Measurements from ENCODE around the gene TCERG1L.

TCERG1L gene

DNA sequence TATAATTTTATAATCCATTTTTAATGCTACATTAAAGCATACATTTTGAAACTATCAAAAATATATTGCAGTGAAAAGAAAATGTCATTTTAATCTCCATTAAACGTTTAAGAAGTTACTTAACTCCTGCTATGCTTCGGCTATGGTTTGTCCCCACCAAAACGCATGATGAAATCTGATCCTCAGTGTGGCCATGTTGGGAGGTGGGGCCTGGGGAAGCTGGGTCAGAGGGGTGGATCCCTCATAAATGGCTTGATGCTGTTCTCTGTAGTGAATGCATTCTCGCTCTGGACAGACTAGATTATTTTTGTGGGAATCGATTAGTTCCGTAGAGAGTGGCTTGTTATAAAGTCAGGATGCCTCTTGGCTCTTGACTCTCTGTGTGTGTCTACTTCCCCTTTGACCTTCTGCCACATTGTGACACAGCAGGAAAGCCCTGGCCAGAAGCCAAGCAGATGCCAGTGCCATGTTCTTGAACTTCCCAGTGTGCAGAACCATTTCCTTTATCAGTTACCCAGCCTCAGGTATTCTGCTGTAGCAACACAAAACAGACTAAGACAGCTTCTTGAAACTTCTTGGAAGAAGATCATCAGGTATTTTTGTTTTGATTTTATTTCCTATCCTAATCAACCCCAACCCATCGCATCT lies 77.8 kb downstream of the TCERG1L start:
- peak in 1 of 2 experiments; percentile 3 for DNase-seq (ENCODE audit: low read depth in 1 of 2, low spot score in 1 of 2)
- in situ Hi-C loops (cut with HindIII; ENCODE audit: low pct_unique_long_range_greater_than_20kb, low sequenced_read_pairs), result no loop called here
- TF ChIP-seq JUND (IDR thresholded peaks at IDR 0.05; ENCODE audit: low read depth), result no peak

DNA sequence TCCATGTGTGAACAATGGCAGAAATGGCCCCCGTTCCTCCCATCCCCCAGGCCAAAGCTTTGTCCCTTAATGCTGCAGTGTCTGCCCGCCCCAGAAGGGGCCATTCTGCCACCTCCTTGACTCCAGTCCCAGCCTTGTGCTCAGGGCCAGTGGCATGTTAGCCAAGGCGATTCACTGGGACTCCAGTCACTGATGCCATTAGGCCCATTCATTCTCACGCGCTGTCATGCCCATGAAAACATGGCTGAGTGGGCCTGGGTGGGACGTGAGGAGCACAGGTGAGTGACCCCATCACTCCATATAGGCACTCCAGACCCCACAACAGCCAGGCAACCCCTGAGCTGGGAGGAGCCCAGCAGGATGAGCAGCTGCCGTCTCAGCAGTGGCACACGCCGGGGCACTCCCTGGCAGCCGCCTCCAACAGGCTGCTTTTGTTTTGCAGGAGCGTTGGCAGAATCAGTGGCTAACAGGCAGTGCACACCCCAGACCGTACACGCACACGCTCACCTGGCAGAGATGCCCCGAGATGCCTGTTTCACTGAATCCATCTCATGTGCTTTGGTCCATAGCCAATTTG lies 79.5 kb downstream of the TCERG1L start:
- TF ChIP-seq JUND (IDR thresholded peaks at IDR 0.05; ENCODE audit: low read depth), result no peak
- in situ Hi-C loops (cut with HindIII; ENCODE audit: low pct_unique_long_range_greater_than_20kb, low sequenced_read_pairs), result no loop called here
- DNase-seq (ENCODE audit: low read depth in 1 of 2, low spot score in 1 of 2), result no peak

DNA sequence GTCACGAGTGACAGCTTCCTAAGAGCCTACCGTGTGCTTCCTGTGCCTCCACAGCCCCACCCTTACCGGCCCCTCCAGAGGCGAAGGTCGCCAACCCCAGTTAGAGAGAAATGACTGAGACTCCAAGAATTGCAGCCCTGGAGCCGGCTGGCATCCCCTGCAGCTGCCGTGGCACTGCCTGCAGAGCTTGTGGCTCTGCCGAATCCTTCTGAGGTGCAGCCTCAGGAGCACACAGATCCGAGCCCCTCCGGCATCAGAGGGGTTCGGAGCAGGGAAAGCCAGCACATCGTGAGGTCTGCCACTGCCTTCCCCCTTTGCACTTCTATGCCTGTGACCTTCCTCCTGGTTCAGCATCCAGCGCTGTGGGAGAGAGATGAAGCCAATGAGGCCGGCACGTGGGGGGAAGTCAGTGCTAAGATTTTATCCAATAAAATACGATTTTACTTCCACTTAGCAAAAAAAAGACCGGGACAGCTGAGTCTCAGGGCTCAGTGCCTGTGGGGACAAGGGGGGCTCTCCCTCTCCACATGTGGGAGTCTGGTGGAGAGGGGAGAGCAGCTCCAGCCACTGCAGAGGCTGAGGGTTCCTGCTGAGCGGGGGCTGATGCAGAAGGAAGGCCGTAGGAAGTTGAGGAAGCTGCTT lies 80.1 kb downstream of the TCERG1L start:
- in situ Hi-C loops (cut with HindIII; ENCODE audit: low pct_unique_long_range_greater_than_20kb, low sequenced_read_pairs), result no loop called here

DNA sequence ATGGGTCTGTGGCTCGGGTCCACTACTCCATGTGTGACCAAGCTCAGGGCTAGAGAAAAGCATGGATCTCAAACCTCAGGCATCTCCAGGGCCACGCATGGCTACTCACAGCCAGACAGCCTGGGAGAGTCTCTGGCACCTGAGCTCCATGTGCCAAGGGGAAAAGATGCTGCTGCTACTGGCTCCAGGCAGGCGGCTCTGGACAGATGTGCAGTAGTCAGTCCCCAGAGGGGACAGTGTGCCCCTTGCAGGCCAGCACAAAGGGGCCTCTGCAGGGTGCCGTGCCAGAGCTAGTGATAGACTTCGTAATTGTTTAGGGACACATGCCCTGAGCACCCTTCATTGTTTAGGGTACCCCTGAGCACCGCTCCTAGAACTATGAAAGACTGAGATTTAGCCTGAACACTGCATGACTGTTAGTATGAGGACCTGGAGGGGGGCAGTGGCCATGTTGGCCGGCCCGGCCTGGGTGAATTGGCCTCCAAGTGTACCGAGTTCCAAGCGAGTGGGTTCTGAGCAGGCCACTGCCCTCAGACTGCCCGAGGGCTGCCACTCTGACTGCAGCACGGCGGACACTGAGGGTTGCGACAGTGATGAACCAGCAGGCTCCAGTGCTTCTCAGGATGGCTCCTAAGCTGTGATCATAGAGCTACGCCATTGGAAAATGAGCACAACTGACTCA lies 80.7 kb downstream of the TCERG1L start:
- TF ChIP-seq JUND (IDR thresholded peaks at IDR 0.05; ENCODE audit: low read depth), result no peak

More for the DNA sequence above, 80.1 kb downstream of the TCERG1L start:
- no peak for TF ChIP-seq JUND (IDR thresholded peaks at IDR 0.05; ENCODE audit: low read depth)
- no peak for DNase-seq (ENCODE audit: low read depth in 1 of 2, low spot score in 1 of 2)

DNA sequence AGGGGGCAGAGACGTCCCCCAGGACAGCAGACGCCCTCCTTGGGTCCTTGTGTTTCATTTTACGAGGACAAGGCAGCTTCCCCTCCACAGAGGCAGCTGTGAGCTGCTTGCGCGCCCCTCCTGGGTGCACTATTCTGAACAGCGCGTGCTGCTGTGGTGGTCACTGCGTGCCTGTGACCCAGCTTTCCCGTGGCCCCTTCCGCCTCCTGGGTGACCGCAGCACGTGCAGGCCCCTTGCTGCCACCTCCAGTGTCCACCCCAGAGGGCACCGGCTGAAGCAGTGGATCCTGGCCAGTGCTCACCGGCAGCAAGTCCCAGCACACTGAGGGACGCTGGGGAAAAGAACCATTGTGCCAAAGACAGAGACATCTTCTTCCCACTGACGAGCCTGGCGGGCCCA lies 81.4 kb downstream of the TCERG1L start:
- in situ Hi-C loops (cut with HindIII; ENCODE audit: low pct_unique_long_range_greater_than_20kb, low sequenced_read_pairs), result no loop called here
- DNase-seq (ENCODE audit: low read depth in 1 of 2, low spot score in 1 of 2), result no peak
- TF ChIP-seq JUND (IDR thresholded peaks at IDR 0.05; ENCODE audit: low read depth), result no peak

More for the DNA sequence above, 80.7 kb downstream of the TCERG1L start:
- in situ Hi-C loops (cut with HindIII; ENCODE audit: low pct_unique_long_range_greater_than_20kb, low sequenced_read_pairs), result no loop called here
- DNase-seq (ENCODE audit: low read depth in 1 of 2, low spot score in 1 of 2), result no peak

DNA sequence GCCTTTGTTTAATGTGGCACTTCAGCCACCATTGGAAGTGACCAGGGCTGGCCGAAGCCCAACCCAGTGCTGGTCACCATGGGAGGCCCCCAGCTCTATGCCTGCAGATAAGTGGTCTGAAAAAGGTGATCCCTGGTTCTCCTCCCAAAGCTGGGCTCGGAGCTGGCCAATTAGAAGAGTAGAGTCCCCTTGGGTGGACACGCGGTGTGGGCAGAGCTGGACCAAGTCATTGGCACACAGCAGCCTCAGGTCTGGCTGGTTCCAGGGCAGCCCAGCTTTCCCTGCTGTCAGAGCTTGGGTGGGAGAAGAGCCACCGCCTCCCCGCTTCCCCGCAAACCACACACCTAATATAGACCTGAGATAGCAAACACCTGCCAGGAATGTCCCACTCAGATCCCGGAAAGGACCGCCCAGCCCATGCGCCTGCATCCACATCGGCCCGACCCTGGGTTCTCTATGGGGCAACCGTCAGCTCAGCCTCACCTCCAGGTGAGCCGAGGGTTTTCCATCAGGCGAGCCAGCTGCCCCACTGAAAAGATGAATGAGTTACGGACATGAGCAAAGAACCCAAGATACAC lies 84.3 kb downstream of the TCERG1L start:
- no peak for TF ChIP-seq JUND (IDR thresholded peaks at IDR 0.05; ENCODE audit: low read depth)
- no peak for DNase-seq (ENCODE audit: low read depth in 1 of 2, low spot score in 1 of 2)
- in situ Hi-C loops (cut with HindIII; ENCODE audit: low pct_unique_long_range_greater_than_20kb, low sequenced_read_pairs), result no loop called here

DNA sequence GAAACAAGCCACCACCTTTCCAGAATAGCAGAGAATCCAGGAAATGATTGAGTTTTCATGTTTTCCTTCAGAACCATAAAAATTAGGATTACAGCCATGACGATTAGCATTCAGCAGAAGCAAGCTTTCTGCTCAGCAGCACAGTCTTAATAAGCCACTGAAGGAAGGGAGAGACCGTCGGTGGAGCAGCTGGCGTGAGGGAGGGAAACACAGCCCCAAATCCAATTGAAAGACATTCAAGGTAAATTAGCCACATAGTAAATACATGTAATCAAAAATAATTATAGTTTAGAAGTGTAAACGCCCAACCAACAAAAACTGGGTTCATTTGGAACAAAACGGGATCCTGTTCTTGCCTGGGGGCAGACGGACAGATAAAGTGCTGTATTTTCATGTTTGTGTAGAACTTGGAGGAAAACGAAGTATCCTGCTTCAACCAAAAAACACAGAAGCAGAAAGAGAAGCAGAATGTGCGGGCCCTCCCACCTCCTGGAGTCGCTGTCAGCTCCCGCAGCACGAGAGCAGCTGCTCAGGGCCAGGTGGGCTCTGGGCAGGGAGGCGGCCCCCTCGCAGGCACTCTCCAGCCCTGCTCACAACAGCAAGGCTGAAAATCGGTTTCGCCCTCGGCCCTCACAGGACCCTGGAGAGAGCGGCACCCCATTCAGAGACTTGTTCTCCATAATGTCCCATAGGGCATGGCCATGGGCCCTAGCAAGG lies 84.9 kb downstream of the TCERG1L start:
- no peak for TF ChIP-seq JUND (IDR thresholded peaks at IDR 0.05; ENCODE audit: low read depth)
- in situ Hi-C loops (cut with HindIII; ENCODE audit: low pct_unique_long_range_greater_than_20kb, low sequenced_read_pairs), result no loop called here
- no peak for DNase-seq (ENCODE audit: low read depth in 1 of 2, low spot score in 1 of 2)

DNA sequence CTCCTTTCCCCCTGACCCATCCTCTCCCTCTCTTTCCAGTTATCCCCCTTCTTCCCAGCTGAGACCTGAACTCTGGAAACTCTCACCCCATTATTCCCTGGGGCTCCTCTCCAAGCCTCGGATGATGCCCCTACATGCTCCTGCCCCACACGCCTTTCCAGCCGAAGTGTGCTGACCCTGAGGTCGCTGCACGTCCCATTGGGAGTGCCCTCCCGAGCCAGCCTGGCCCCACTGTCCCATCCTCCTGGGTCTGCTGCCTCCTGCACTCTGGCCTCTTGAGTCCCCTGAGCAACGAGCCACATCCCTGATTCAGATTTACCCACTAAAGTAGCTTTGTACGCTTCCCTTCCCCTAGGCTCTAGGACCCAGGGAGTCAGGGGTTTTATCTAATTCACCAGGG lies 87.4 kb downstream of the TCERG1L start:
- TF ChIP-seq JUND (IDR thresholded peaks at IDR 0.05; ENCODE audit: low read depth), result no peak
- no peak for DNase-seq (ENCODE audit: low read depth in 1 of 2, low spot score in 1 of 2)
- in situ Hi-C loops (cut with HindIII; ENCODE audit: low pct_unique_long_range_greater_than_20kb, low sequenced_read_pairs), result no loop called here

DNA sequence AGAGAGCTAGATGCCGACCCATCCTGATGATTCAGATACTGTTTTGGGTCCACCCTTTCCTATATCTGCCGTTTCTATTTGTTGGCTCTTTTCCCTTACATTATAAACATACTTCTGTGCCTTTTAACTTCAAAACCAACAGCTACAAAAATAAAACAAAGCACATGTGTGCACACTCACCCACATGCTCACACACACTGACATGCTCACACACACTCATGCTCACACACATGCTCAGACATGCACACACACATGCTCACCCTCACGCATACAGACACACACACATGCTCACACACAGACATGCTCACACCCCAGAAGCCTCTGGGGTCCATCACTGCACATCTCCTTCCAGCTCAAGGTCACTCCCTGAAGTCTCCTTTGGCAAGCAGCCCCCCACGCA lies 88.1 kb downstream of the TCERG1L start:
- no peak for DNase-seq (ENCODE audit: low read depth in 1 of 2, low spot score in 1 of 2)
- in situ Hi-C loops (cut with HindIII; ENCODE audit: low pct_unique_long_range_greater_than_20kb, low sequenced_read_pairs), result no loop called here
- no peak for TF ChIP-seq JUND (IDR thresholded peaks at IDR 0.05; ENCODE audit: low read depth)

DNA sequence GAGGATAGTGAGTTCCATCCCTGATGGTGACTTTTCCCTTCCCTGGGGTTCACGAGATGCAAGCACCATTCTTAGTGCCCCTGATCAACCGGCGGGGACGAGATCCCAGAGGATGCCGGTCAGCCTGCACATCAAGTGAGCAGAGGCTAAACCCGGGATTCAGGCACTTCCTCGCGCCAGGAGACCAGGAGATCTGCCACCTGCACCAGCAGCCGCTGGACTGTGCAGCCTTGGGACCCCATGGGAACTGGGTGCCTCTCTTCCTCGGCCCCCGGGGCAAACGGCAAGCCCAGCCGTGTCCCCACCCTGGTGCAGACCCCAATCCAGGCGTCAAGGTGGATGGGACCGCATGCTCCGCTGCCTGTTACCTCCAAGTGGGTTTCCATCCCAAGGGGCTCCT lies 88.5 kb downstream of the TCERG1L start:
- no peak for DNase-seq (ENCODE audit: low read depth in 1 of 2, low spot score in 1 of 2)
- no peak for TF ChIP-seq JUND (IDR thresholded peaks at IDR 0.05; ENCODE audit: low read depth)
- in situ Hi-C loops (cut with HindIII; ENCODE audit: low pct_unique_long_range_greater_than_20kb, low sequenced_read_pairs), result no loop called here

DNA sequence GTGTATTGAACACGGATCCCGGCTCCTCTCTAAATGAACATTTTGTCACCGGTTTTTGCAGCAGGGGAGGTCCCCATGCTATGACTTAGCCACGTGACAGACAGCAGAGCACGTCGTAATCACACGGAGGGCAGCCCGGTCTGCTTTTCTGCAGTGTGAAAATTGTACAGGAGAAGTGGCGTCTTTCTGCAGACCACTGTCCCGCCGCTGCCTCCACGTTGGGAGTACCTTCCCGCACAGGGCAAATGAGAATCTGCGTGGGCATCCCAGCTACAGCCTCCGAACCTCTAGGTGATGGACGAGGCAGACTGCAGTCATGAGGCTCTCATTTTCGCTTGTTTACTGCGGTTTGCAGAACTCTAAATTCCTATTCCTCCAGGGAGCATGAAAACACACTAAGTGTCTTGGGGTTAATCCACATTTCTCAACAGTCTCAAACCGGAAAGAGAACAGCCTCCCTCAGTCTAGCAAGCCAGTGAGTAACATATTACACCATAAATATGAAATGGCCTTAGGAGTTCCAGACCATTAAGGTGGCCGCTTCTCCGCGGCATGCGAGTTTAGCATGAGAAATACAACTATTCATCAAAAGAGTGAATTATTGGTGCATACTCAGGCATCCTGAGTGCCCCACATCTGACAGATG lies 89.8 kb downstream of the TCERG1L start:
- DNase-seq (ENCODE audit: low read depth in 1 of 2, low spot score in 1 of 2), result no peak
- TF ChIP-seq JUND (IDR thresholded peaks at IDR 0.05; ENCODE audit: low read depth), result no peak
- in situ Hi-C loops (cut with HindIII; ENCODE audit: low pct_unique_long_range_greater_than_20kb, low sequenced_read_pairs), result no loop called here
